ENCODE measurements around the gene CSN1S1. TPM values are rescaled to one million over a fixed set of nuclear protein-coding genes. Genes with fewer than 3 reads are reported as not detected.
"Not testable (repeated sequence)": the region's sequence is repeated elsewhere in the genome, so short reads cannot be mapped to it uniquely, and the experiment has no call there.

CSN1S1 gene
- polyA plus RNA-seq (2012; ENCODE audit: insufficient read depth, insufficient read length), result not detected

- H3K4me3 ChIP-seq (ENCODE audit: low read length), result no peak within 1 kb of the TSS
- DNase-seq (ENCODE audit: low read depth, low spot score), result no peak
Measured at GRCh38 chr4:69930768-69931167, at the start of gene CSN1S1. Gene CSN1S1 (plus strand): TSS chr4:69931068. CDS start chr4:69932556, 1,488 bp downstream.

GRCh38 chr4:69881173-69881773, 49.6 kb upstream of the CSN1S1 start:
- DNase-seq (ENCODE audit: low read depth, low spot score), result peak; percentile 28
- no peak overlapping the region for H3K4me3 ChIP-seq (ENCODE audit: low read length)

- no peak for DNase-seq (ENCODE audit: low read depth, low spot score)
Measured at GRCh38 chr4:69882150-69882549, 48.7 kb upstream of the CSN1S1 start.

GRCh38 chr4:69888336-69888735, 42.5 kb upstream of the CSN1S1 start:
- H3K4me3 ChIP-seq (ENCODE audit: low read length), result no peak overlapping the region
- no peak for DNase-seq (ENCODE audit: low read depth, low spot score)

More at GRCh38 chr4:69882150-69882549, 48.7 kb upstream of the CSN1S1 start:
- H3K4me3 ChIP-seq (ENCODE audit: low read length), result no peak overlapping the region

GRCh38 chr4:69894186-69894585, 36.7 kb upstream of the CSN1S1 start:
- H3K4me3 ChIP-seq (ENCODE audit: low read length), result no peak overlapping the region
- no peak for DNase-seq (ENCODE audit: low read depth, low spot score)

GRCh38 chr4:69894721-69895120, 36.1 kb upstream of the CSN1S1 start:
- no peak overlapping the region for H3K4me3 ChIP-seq (ENCODE audit: low read length)
- no peak for DNase-seq (ENCODE audit: low read depth, low spot score)

GRCh38 chr4:69896530-69897116, 34.2 kb upstream of the CSN1S1 start:
- no peak overlapping the region for H3K4me3 ChIP-seq (ENCODE audit: low read length)
- no peak for DNase-seq (ENCODE audit: low read depth, low spot score)

GRCh38 chr4:69907151-69907550, 23.7 kb upstream of the CSN1S1 start:
- no peak overlapping the region for H3K4me3 ChIP-seq (ENCODE audit: low read length)
- no peak for DNase-seq (ENCODE audit: low read depth, low spot score)

GRCh38 chr4:69909195-69909594, 21.7 kb upstream of the CSN1S1 start:
- DNase-seq (ENCODE audit: low read depth, low spot score), result no peak
- no peak overlapping the region for H3K4me3 ChIP-seq (ENCODE audit: low read length)

- H3K4me3 ChIP-seq (ENCODE audit: low read length), result no peak overlapping the region
- no peak for DNase-seq (ENCODE audit: low read depth, low spot score)
Measured at GRCh38 chr4:69910016-69910782, 20.7 kb upstream of the CSN1S1 start.

GRCh38 chr4:69920874-69921273, 10.0 kb upstream of the CSN1S1 start:
- no peak for DNase-seq (ENCODE audit: low read depth, low spot score)

GRCh38 chr4:69923782-69924410, 7.0 kb upstream of the CSN1S1 start:
- DNase-seq (ENCODE audit: low read depth, low spot score); H3K4me3 ChIP-seq (ENCODE audit: low read length): not testable (repeated sequence)

More at GRCh38 chr4:69920874-69921273, 10.0 kb upstream of the CSN1S1 start:
- H3K4me3 ChIP-seq (ENCODE audit: low read length), result no peak overlapping the region

GRCh38 chr4:69934150-69934549, 3.3 kb downstream of the CSN1S1 start:
- no peak overlapping the region for H3K4me3 ChIP-seq (ENCODE audit: low read length)
- no peak for DNase-seq (ENCODE audit: low read depth, low spot score)

- H3K4me3 ChIP-seq (ENCODE audit: low read length), result no peak overlapping the region
- DNase-seq (ENCODE audit: low read depth, low spot score), result no peak
Measured at GRCh38 chr4:69936566-69936965, 5.7 kb downstream of the CSN1S1 start.

- DNase-seq (ENCODE audit: low read depth, low spot score), result no peak
- H3K4me3 ChIP-seq (ENCODE audit: low read length), result no peak overlapping the region
Measured at GRCh38 chr4:69951602-69952001, 20.7 kb downstream of the CSN1S1 start.

- no peak for DNase-seq (ENCODE audit: low read depth, low spot score)
Measured at GRCh38 chr4:69957209-69957608, 26.3 kb downstream of the CSN1S1 start.

GRCh38 chr4:69965628-69966027, 34.8 kb downstream of the CSN1S1 start, which contains the start of gene CSN2:
Gene CSN2 (minus strand): TSS chr4:69965728. CDS start chr4:69960995, 4,733 bp downstream.
- DNase-seq (ENCODE audit: low read depth, low spot score), result no peak
- no peak within 1 kb of the TSS for H3K4me3 ChIP-seq (ENCODE audit: low read length)

More at GRCh38 chr4:69957209-69957608, 26.3 kb downstream of the CSN1S1 start:
- no peak overlapping the region for H3K4me3 ChIP-seq (ENCODE audit: low read length)

GRCh38 chr4:69970071-69970470, 39.2 kb downstream of the CSN1S1 start:
- no peak overlapping the region for H3K4me3 ChIP-seq (ENCODE audit: low read length)
- DNase-seq (ENCODE audit: low read depth, low spot score), result no peak

GRCh38 chr4:69974631-69975030, 43.8 kb downstream of the CSN1S1 start:
- no peak for DNase-seq (ENCODE audit: low read depth, low spot score)
- no peak overlapping the region for H3K4me3 ChIP-seq (ENCODE audit: low read length)

GRCh38 chr4:69977582-69977981, 46.7 kb downstream of the CSN1S1 start:
- no peak overlapping the region for H3K4me3 ChIP-seq (ENCODE audit: low read length)
- DNase-seq (ENCODE audit: low read depth, low spot score), result peak; percentile 10

Measured in Jurkat, Clone E6-1 (cell line).